Smooth muscle cell (in vitro differentiated cells): ENCODE results near the gene PLCB1. TPM values are rescaled to one million over a fixed set of nuclear protein-coding genes. Genes with fewer than 3 reads are reported as not detected.

ENCODE experiments used
- DNase-seq: peaks from one replicate; lab custom pipeline; 2025; ENCODE audit not compliant: unreplicated experiment; lab: John Stamatoyannopoulos, UW
- H2AFZ ChIP-seq: fragments of 200-600 bp; sonication (generic); 2 replicates; pipeline ENCODE4 v1.6.0; 2016; ENCODE audit warnings: antibody characterized with exemption, low read depth, mild to moderate bottlenecking
- H3F3A ChIP-seq: fragments of 200-600 bp; sonication (generic); 2 replicates; pipeline ENCODE4 v1.6.0; 2017; ENCODE audit warnings: antibody characterized with exemption, low read depth
- H3K27ac ChIP-seq: fragments of 200-600 bp; sonication (generic); 2 replicates; pipeline ENCODE4 v1.5.1; 2016; ENCODE audit warnings: low read depth, mild to moderate bottlenecking
- H3K27me3 ChIP-seq: fragments of 200-600 bp; sonication (generic); 2 replicates; pipeline ENCODE4 v1.6.1; 2016; ENCODE audit warnings: low read depth, mild to moderate bottlenecking
- H3K36me3 ChIP-seq: fragments of 200-600 bp; sonication (generic); 2 replicates; pipeline ENCODE4 v1.5.1; 2016; ENCODE audit warnings: low read depth
- H3K4me1 ChIP-seq: fragments of 200-600 bp; sonication (generic); 2 replicates; pipeline ENCODE4 v1.5.1; 2016; ENCODE audit warnings: low read depth
- H3K4me2 ChIP-seq: fragments of 200-600 bp; sonication (generic); 2 replicates; pipeline ENCODE4 v1.6.0; 2016; ENCODE audit warnings: mild to moderate bottlenecking
- H3K4me3 ChIP-seq: fragments of 200-600 bp; sonication (generic); 2 replicates; pipeline ENCODE4 v1.5.1; 2016; ENCODE audit warnings: mild to moderate bottlenecking
- H3K79me2 ChIP-seq: fragments of 200-600 bp; sonication (generic); 2 replicates; pipeline ENCODE4 v1.6.0; 2016; ENCODE audit warnings: low read depth, mild to moderate bottlenecking
- H3K9ac ChIP-seq: fragments of 200-600 bp; sonication (generic); 2 replicates; pipeline ENCODE4 v1.6.0; 2016; ENCODE audit warnings: low read depth
- H3K9me3 ChIP-seq: fragments of 200-600 bp; sonication (generic); replicated peaks from 2 replicates; pipeline ENCODE4 v1.5.1; 2016; ENCODE audit warnings: low read depth
- H4K20me1 ChIP-seq: fragments of 200-600 bp; sonication (generic); 2 replicates; pipeline ENCODE4 v1.6.0; 2016; ENCODE audit warnings: low read depth
- WGBS: methylation state at CpG from one replicate; pipeline ENCODE4 v1.1.7; 2016; ENCODE audit warnings: low lambda C conversion rate; 5-methylcytosine and 5-hydroxymethylcytosine counted together
- polyA plus RNA-seq: library from polyadenylated mRNA; unstranded; fragments of >200 nt; fragmentation: Nextera tagmentation; extraction: Ambion mirVana; gene quantifications from 2 replicates; pipeline ENCODE4 v1.2.1, GENCODE V29; 2016
- small RNA-seq: library from RNA; depleted of rRNA; stranded (forward); fragments of <200 nt; gene quantifications from one replicate; pipeline ENCODE3, GENCODE V24; 2014
- total RNA-seq: library from RNA; depleted of rRNA; stranded (reverse); fragments of >200 nt; gene quantifications from 2 replicates; pipeline ENCODE4 v1.2.3, GENCODE V29; 2014
- TF ChIP-seq, protein P1 (sequence below): fragments of 200-600 bp; sonication (generic); IDR thresholded peaks from 2 replicates; pipeline ENCODE4 v1.5.1; 2017; ENCODE audit warnings: borderline replicate concordance, mild to moderate bottlenecking, antibody characterized with exemption; ENCODE audit not compliant: insufficient read depth, poor library complexity, severe bottlenecking

The PLCB1 gene
- total and polyA plus RNA-seq, 2 experiments from 2014 or later = 4.7 to 25.3 TPM

DNA sequence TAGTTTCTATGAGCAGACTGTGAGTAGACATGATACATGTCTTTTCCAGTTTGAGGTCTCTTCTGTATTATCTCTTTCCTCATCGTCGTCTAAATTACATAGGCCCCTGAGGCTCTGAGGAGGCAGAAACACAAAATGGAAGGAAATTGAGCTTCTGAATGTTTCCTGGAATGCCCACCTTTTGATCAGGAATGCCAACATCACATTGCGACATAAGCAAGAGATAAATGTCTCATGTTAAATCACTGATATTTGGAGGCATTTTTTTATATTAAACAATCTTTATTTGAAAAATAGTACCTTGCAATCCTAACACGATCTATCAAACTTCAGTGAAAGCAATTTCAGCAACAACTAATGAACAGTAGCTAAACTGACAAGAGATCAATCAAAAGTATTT, 802.3 kb downstream of the PLCB1 start:
- no peaks in the 10 kb centered on the region for H3K36me3 ChIP-seq
- TF ChIP-seq, protein P1, sequence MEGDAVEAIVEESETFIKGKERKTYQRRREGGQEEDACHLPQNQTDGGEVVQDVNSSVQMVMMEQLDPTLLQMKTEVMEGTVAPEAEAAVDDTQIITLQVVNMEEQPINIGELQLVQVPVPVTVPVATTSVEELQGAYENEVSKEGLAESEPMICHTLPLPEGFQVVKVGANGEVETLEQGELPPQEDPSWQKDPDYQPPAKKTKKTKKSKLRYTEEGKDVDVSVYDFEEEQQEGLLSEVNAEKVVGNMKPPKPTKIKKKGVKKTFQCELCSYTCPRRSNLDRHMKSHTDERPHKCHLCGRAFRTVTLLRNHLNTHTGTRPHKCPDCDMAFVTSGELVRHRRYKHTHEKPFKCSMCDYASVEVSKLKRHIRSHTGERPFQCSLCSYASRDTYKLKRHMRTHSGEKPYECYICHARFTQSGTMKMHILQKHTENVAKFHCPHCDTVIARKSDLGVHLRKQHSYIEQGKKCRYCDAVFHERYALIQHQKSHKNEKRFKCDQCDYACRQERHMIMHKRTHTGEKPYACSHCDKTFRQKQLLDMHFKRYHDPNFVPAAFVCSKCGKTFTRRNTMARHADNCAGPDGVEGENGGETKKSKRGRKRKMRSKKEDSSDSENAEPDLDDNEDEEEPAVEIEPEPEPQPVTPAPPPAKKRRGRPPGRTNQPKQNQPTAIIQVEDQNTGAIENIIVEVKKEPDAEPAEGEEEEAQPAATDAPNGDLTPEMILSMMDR = no peak
- no peak overlapping the region for H3K4me2 ChIP-seq
- H3F3A ChIP-seq = no peaks in the 10 kb centered on the region
- DNase-seq = no peak
- H3K27me3 ChIP-seq = peaks cover 4% of the 10 kb centered on the region
- 86% methylated on average over 4 of the region's 4 CpGs for WGBS
- H3K79me2 ChIP-seq = no peaks in the 10 kb centered on the region
- H3K4me3 ChIP-seq = no peak overlapping the region
- no peaks in the 10 kb centered on the region for H4K20me1 ChIP-seq
- no peak overlapping the region for H3K27ac ChIP-seq
- no peak overlapping the region for H3K9ac ChIP-seq
- H3K4me1 ChIP-seq = peaks cover 15% of the 10 kb centered on the region
- H2AFZ ChIP-seq = no peak overlapping the region
- H3K9me3 ChIP-seq = no peaks in the 10 kb centered on the region

Small RNA genes lying within 50 kb of the gene (small RNA-seq; reads per million reads assigned to genes)
- gene AL445567.1 (not detected), gene RNU105B (not detected)

Other genes with a start within 250 kb of the PLCB1 start
- gene HAO1, start 191.8 kb upstream of the PLCB1 start, total RNA-seq = not detected in 2 replicates
- gene HAO1, start 191.8 kb upstream of the PLCB1 start, polyA plus RNA-seq = not detected in 2 replicates
- gene TMX4, start 112.5 kb upstream of the PLCB1 start, total RNA-seq = 13.7 and 13.9 TPM in 2 replicates
- 14.1 and 21.5 TPM in 2 replicates for gene TMX4, start 112.5 kb upstream of the PLCB1 start, polyA plus RNA-seq